Measurements from ENCODE around the gene BUD13.

Gene BUD13

GRCh38 chr11:116712428-116712827 is 60.4 kb downstream of the BUD13 start:
- no peak for DNase-seq

- no peak for DNase-seq
These were observed 62.0 kb downstream of the BUD13 start for GRCh38 chr11:116710762-116711161.

- DNase-seq, result no peak
These were observed 62.6 kb downstream of the BUD13 start for GRCh38 chr11:116710001-116710674.

- no peak for DNase-seq
These were observed 65.0 kb downstream of the BUD13 start for GRCh38 chr11:116707746-116708145.

- peak; percentile 58 for DNase-seq
These were observed 65.6 kb downstream of the BUD13 start for GRCh38 chr11:116707161-116707629.

GRCh38 chr11:116703421-116703820 is 69.4 kb downstream of the BUD13 start:
- peak; percentile 93 for DNase-seq

- no peak for DNase-seq
These were observed 69.9 kb downstream of the BUD13 start for GRCh38 chr11:116702772-116703385.

GRCh38 chr11:116701876-116702275 is 70.9 kb downstream of the BUD13 start:
- no peak for DNase-seq

- no peak for DNase-seq
These were observed 71.4 kb downstream of the BUD13 start for GRCh38 chr11:116701297-116701801.

- no peak for DNase-seq
These were observed 72.1 kb downstream of the BUD13 start for GRCh38 chr11:116700586-116701220.
